Nucleus accumbens (tissue), 56 donors: ENCODE results near the gene STIL.
"Not testable (repeated sequence)": the region's sequence is repeated elsewhere in the genome, so short reads cannot be mapped to it uniquely, and the experiment has no call there.

Source experiments
- DNase-seq, 56 donors: peaks; one replicate each; lab custom pipeline; 2025; lab: John Stamatoyannopoulos, UW

The STIL gene

DNA sequence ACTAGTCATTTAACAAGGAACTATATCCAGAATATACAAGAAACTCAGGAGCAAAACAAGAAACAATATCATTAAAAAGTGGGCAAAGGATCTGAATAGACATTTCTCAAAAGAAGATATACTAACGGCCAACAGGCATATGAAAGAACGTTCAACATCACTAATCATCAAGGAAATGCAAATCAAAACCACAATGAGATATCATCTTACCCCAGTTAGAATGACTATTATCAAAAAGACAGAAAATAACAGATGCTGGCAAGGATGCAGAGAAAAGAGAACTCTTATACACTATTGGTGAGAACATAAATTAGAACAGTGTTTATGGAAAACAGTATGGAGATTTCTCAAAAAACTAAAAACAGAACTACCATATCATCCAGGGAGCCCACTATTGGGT, 110.4 kb downstream of the STIL start:
- not testable (repeated sequence) for DNase-seq

DNA sequence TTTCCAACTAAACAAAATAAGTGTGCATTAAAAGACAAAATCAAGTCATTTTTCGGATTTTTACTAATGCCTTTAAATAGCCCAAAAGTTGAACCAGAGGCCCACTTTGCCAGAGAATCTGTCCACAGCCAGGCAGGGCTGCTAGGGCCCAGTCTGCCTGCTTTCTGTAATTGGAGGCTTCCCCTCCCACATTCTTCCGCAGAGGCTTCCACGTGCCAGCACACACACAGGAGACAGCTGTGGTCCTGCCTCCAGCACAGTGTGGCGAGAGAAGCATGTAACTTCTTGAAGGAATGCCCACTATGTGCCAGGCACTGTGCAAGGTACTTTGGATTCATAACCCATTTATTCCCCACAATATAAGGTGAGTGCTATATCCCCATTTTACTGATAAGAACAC, 112.8 kb downstream of the STIL start:
- DNase-seq = no peak
